Measurements from ENCODE around the gene PDE4D. TPM values are rescaled to one million over a fixed set of nuclear protein-coding genes. Genes with fewer than 3 reads are reported as not detected.

PDE4D gene
- total RNA-seq, 1 donor from 2014 or later: 2.3 TPM

DNA sequence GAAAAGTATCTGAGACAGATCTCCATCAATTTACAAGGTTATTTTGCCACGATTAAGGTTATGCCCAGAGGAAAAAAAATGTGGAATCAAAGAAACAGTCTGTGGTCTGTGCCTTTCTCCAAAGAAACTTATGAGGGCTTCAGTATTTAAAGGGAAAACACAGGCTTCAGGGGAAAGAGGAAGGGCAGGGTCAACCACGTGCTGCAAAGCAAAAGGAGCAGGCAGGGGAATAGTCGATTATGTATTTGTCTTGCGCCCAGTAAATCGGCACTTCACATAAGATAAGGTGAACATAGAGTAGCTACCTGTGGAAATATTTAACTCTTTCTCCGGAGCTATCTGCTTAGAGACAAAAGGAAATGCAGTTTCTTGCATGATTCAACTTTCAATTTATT, 967.0 kb downstream of the PDE4D start:
- DNase-seq (ENCODE audit: low spot score): no peak
- TF ChIP-seq EZH2phosphoT487 (IDR thresholded peaks at IDR 0.05) (no peak), EZH2 (IDR thresholded peaks at IDR 0.05) (no peak)
- TF ChIP-seq, protein P1, sequence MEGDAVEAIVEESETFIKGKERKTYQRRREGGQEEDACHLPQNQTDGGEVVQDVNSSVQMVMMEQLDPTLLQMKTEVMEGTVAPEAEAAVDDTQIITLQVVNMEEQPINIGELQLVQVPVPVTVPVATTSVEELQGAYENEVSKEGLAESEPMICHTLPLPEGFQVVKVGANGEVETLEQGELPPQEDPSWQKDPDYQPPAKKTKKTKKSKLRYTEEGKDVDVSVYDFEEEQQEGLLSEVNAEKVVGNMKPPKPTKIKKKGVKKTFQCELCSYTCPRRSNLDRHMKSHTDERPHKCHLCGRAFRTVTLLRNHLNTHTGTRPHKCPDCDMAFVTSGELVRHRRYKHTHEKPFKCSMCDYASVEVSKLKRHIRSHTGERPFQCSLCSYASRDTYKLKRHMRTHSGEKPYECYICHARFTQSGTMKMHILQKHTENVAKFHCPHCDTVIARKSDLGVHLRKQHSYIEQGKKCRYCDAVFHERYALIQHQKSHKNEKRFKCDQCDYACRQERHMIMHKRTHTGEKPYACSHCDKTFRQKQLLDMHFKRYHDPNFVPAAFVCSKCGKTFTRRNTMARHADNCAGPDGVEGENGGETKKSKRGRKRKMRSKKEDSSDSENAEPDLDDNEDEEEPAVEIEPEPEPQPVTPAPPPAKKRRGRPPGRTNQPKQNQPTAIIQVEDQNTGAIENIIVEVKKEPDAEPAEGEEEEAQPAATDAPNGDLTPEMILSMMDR (IDR thresholded peaks at IDR 0.05): no peak
- Mint-ChIP-seq H3K27ac (no peak overlapping the region), H3K4me3 (no peak overlapping the region), H3K27me3 (ENCODE audit: insufficient read depth, low read depth) (no peaks in the 10 kb centered on the region), H3K36me3 (no peaks in the 10 kb centered on the region), H3K9me3 (no peaks in the 10 kb centered on the region), H3K4me1 (peaks cover 22% of the 10 kb centered on the region)
- peaks cover 23% of the 10 kb centered on the region for H3K4me1 ChIP-seq
- H3K9me3 ChIP-seq (ENCODE audit: low read depth): no peaks in the 10 kb centered on the region
- H3K36me3 ChIP-seq: no peaks in the 10 kb centered on the region
- H2AFZ ChIP-seq (replicated peaks): no peak overlapping the region
- H3K27me3 ChIP-seq: peaks cover 86% of the 10 kb centered on the region
- no peak overlapping the region for H3K27ac ChIP-seq
- no peaks in the 10 kb centered on the region for H3K79me2 ChIP-seq (ENCODE audit: low read depth)
- H3K9ac ChIP-seq: no peak overlapping the region
- H3F3A ChIP-seq (ENCODE audit: low read depth): peaks cover 29% of the 10 kb centered on the region
- H3K4me3 ChIP-seq: no peak overlapping the region
- peaks cover 13% of the 10 kb centered on the region for H4K20me1 ChIP-seq (ENCODE audit: low read depth)
- H3K4me2 ChIP-seq: no peak overlapping the region

DNA sequence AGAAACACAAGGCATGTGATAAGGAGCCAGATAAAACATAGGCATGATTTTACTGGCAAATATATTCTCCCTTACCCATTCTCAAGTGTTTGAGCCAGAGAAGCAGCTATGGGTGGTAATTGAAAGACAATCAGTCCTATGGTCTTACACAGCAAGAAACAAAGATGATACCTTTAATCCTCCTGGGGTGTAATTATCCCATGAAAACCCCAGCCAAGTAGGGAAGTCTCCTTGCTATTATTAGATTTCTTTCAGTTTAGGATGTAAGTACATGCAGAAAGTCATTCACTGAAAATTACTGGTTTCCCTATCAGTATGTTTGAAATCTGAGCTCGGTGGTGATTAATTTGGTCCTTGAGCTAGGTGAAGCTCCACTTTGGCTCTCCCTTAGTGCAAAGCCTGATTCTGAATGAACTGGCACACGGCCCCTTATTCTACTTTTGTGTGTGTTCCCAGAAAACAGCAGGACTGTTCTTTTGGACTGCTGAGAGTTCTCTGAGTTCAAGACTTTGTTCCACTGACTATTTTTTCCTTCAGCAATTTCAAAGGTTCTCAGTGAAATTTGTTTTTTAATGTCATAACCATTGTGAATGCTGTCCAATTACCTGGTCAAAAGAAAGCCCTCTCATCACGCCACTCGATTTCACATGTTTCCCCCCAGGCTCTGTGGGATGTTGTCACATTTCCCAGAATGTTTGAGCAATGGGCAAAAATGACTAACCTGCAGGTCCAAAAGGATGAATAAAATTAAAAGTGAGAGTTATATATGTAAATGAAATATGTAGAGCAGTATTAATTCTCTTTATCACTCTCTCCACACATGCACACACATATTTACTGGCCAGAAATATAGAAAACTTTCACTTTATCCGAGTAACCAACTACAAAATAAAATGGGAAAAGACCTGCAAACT, 967.6 kb downstream of the PDE4D start:
- Histone ChIP-seq H3K9me3 (ENCODE audit: low read depth) (no peaks in the 10 kb centered on the region), H3K27me3 (peaks cover 92% of the 10 kb centered on the region), H3F3A (ENCODE audit: low read depth) (peaks cover 29% of the 10 kb centered on the region), H3K4me2 (no peak overlapping the region), H2AFZ (replicated peaks) (no peak overlapping the region), H3K9ac (no peak overlapping the region), H3K4me3 (no peak overlapping the region), H3K36me3 (no peaks in the 10 kb centered on the region), H3K79me2 (ENCODE audit: low read depth) (no peaks in the 10 kb centered on the region), H3K27ac (no peak overlapping the region), H3K4me1 (peaks cover 23% of the 10 kb centered on the region), H4K20me1 (ENCODE audit: low read depth) (peaks cover 13% of the 10 kb centered on the region)
- Mint-ChIP-seq H3K27ac (peak overlapping the region; percentile 35), H3K27me3 (ENCODE audit: insufficient read depth, low read depth) (no peaks in the 10 kb centered on the region), H3K4me3 (no peak overlapping the region), H3K4me1 (peaks cover 22% of the 10 kb centered on the region), H3K9me3 (no peaks in the 10 kb centered on the region), H3K36me3 (no peaks in the 10 kb centered on the region)
- TF ChIP-seq EZH2 (IDR thresholded peaks at IDR 0.05): no peak
- peak; percentile 96 for TF ChIP-seq EZH2phosphoT487 (IDR thresholded peaks at IDR 0.05)
- TF ChIP-seq, protein P1 (IDR thresholded peaks at IDR 0.05): no peak
- peak; percentile 54 for DNase-seq (ENCODE audit: low spot score)

DNA sequence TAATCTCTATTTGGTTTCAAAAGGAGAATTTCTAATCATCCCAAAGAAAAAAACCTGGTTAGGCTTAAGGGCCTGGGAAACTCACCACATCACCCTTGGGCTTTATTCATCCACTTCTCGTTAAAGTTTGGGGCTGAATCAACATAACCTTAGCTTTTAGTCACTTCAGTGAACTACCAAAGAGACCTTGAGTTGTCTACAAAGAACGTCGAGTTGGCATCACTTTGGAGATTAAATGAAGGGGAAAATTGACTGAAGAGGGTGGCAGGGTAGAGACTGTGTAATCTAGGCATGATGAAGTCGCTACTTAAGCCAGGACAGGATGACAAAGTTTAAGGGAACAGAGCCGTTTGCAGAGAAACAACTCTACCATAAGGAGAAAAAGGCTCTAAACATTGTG, 969.2 kb downstream of the PDE4D start:
- Histone ChIP-seq H3K9ac (no peak overlapping the region), H2AFZ (replicated peaks) (no peak overlapping the region), H3K27ac (no peak overlapping the region), H3K36me3 (no peaks in the 10 kb centered on the region), H3K4me3 (no peak overlapping the region), H3K9me3 (ENCODE audit: low read depth) (no peaks in the 10 kb centered on the region), H3K27me3 (peaks cover 92% of the 10 kb centered on the region), H3K4me2 (no peak overlapping the region), H3K4me1 (peaks cover 23% of the 10 kb centered on the region), H4K20me1 (ENCODE audit: low read depth) (peaks cover 13% of the 10 kb centered on the region), H3K79me2 (ENCODE audit: low read depth) (no peaks in the 10 kb centered on the region), H3F3A (ENCODE audit: low read depth) (peaks cover 29% of the 10 kb centered on the region)
- Mint-ChIP-seq H3K4me3 (no peak overlapping the region), H3K27me3 (ENCODE audit: insufficient read depth, low read depth) (no peaks in the 10 kb centered on the region), H3K36me3 (no peaks in the 10 kb centered on the region), H3K4me1 (peaks cover 22% of the 10 kb centered on the region), H3K27ac (no peak overlapping the region), H3K9me3 (no peaks in the 10 kb centered on the region)
- peak; percentile 49 for DNase-seq (ENCODE audit: low spot score)
- no peak for TF ChIP-seq EZH2 (IDR thresholded peaks at IDR 0.05)
- no peak for TF ChIP-seq EZH2phosphoT487 (IDR thresholded peaks at IDR 0.05)
- TF ChIP-seq, protein P1 (IDR thresholded peaks at IDR 0.05): no peak

Data from neural progenitor cell (in vitro differentiated cells).